Nephron (organoid): Measurements from ENCODE around the gene KHK.

Source experiments
- H3K27ac Mint-ChIP-seq, 3 experiments: 2 replicates each; pipeline ENCODE4 v1.8.0; 2020; ENCODE audit warnings: mixed read lengths in 3 of 3, mild to moderate bottlenecking in 2 of 3, moderate library complexity in 1 of 3
- H3K27me3 Mint-ChIP-seq: 2 replicates; pipeline ENCODE4 v1.8.0; 2021; ENCODE audit warnings: low read depth, mild to moderate bottlenecking, moderate library complexity, mixed read lengths
- H3K36me3 Mint-ChIP-seq: 2 replicates; pipeline ENCODE4 v1.8.0; 2020; ENCODE audit warnings: low read depth, mixed read lengths
- H3K4me1 Mint-ChIP-seq: 2 replicates; pipeline ENCODE4 v1.8.0; 2020; ENCODE audit warnings: mixed read lengths
- H3K4me3 Mint-ChIP-seq, 3 experiments: 2 replicates each; pipeline ENCODE4 v1.8.0; 2020; ENCODE audit warnings: mild to moderate bottlenecking in 3 of 3, mixed read lengths in 3 of 3, moderate library complexity in 2 of 3
- H3K9me3 Mint-ChIP-seq: 2 replicates; pipeline ENCODE4 v1.8.0; 2020; ENCODE audit warnings: mixed read lengths
- CTCF ChIP-seq, 3 experiments: fragments of 200-600 bp; sonication (generic); IDR thresholded peaks; one replicate each; pipeline ENCODE4 v1.5.0; 2021; ENCODE audit warnings: antibody characterized with exemption in 3 of 3; ENCODE audit not compliant: unreplicated experiment in 3 of 3

KHK gene

GRCh38 chr2:27077231-27077630 is 9.3 kb upstream of the KHK start:
- Mint-ChIP-seq H3K4me3 (peak overlapping the region; percentile 42 to 72 (median 65)), H3K4me1 (peaks cover 76% of the 10 kb centered on the region), H3K27ac (peak overlapping the region; percentile 91 to 99 (median 98)), H3K27me3 (peaks cover 3% of the 10 kb centered on the region), H3K36me3 (peaks cover 7% of the 10 kb centered on the region), H3K9me3 (no peaks in the 10 kb centered on the region)
- TF ChIP-seq CTCF (IDR thresholded peaks at IDR 0.05; ENCODE audit: unreplicated experiment in 3 of 3): no peak

DNA sequence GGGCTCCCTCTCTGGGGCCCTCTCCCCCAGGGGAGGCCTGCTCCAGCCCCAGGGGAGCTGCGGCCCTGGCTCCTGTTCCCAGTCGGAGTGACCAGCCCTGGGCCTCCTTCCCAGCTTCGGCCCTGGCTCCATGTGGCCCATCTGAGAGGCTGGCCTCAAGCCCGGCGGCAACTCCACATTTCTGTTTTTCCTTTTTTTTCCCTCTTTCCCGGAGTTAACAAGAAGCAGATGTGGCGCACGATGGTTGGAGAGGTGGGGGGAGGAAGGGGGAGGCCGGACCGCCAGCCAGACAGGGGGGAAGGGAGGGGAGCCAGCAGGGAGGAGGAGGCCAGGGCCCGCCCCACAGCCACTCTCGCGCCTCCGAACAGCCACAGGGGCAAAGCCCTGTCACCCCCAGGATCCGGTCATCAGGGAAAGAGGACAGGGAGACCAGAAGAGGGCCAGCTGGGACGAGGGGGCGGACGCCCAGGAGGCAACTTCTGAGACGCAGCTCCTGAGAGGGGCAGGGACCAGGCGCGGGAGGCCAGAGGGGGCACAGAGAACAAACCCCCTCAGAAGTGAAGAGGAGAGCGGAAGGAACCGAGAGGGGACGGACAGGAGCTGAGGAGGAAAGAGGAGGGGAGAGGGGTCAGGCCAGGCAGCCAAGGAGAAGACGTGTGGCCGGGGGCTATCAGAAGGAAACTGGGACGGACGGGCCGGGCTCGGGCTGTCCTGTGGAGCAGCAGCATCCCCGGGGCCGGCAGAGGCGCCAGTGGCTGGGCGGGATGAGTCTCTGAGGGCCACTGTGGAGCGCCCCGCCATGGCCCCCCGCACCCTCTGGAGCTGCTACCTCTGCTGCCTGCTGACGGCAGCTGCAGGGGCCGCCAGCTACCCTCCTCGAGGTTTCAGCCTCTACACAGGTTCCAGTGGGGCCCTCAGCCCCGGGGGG is 8.0 kb upstream of the KHK start, which contains the start of gene EMILIN1:
Gene EMILIN1 (plus strand): TSS at position 349 of the 928 bp plus-strand sequence. CDS start 451 bp downstream, at position 800.
- Mint-ChIP-seq H3K4me1 (peaks cover 70% of the 10 kb centered on the region), H3K27ac (peak within 1 kb of the TSS; percentile 91 to 99 (median 98)), H3K4me3 (peak within 1 kb of the TSS; percentile 85 to 95 (median 93)), H3K9me3 (no peaks in the 10 kb centered on the region), H3K27me3 (peaks cover 3% of the 10 kb centered on the region), H3K36me3 (peaks cover 7% of the 10 kb centered on the region)
- TF ChIP-seq CTCF (IDR thresholded peaks at IDR 0.05; ENCODE audit: unreplicated experiment in 3 of 3): no peak

- Mint-ChIP-seq H3K27ac (peak overlapping the region; percentile 82 to 93 (median 92)), H3K27me3 (peaks cover 3% of the 10 kb centered on the region), H3K4me1 (peaks cover 72% of the 10 kb centered on the region), H3K4me3 (peak overlapping the region; percentile 85 to 95 (median 93)), H3K9me3 (no peaks in the 10 kb centered on the region), H3K36me3 (peaks cover 7% of the 10 kb centered on the region)
- no peak for TF ChIP-seq CTCF (IDR thresholded peaks at IDR 0.05; ENCODE audit: unreplicated experiment in 3 of 3)
Measured at GRCh38 chr2:27079233-27080139, 7.1 kb upstream of the KHK start.

DNA sequence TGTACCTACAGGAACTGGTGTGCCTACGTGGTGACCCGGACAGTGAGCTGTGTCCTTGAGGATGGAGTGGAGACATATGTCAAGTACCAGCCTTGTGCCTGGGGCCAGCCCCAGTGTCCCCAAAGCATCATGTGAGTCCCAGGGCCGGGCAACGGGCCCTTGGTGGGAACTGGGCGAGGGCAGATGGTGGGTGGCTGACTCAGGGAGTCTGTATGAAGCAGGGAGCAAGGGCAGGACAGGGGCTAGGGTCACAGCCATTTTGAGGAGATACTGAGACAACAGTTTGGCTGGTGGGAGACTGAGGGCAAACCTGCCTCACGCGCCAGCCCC is 6.5 kb upstream of the KHK start:
- peaks cover 7% of the 10 kb centered on the region for H3K36me3 Mint-ChIP-seq
- no peaks in the 10 kb centered on the region for H3K9me3 Mint-ChIP-seq
- H3K4me1 Mint-ChIP-seq: peaks cover 72% of the 10 kb centered on the region
- H3K27ac Mint-ChIP-seq: peak overlapping the region; percentile 82 to 93 (median 92)
- no peak for TF ChIP-seq CTCF (IDR thresholded peaks at IDR 0.05; ENCODE audit: unreplicated experiment in 3 of 3)
- H3K4me3 Mint-ChIP-seq: peak overlapping the region; percentile 85 to 95 (median 93)
- peaks cover 3% of the 10 kb centered on the region for H3K27me3 Mint-ChIP-seq

- no peaks in the 10 kb centered on the region for H3K9me3 Mint-ChIP-seq
- H3K27me3 Mint-ChIP-seq: peaks cover 3% of the 10 kb centered on the region
- no peak for TF ChIP-seq CTCF (IDR thresholded peaks at IDR 0.05; ENCODE audit: unreplicated experiment in 3 of 3)
- H3K36me3 Mint-ChIP-seq: peaks cover 7% of the 10 kb centered on the region
- peak overlapping the region; percentile 85 to 95 (median 93) for H3K4me3 Mint-ChIP-seq
- peaks cover 72% of the 10 kb centered on the region for H3K4me1 Mint-ChIP-seq
- peak overlapping the region; percentile 92 to 93 (median 93) for H3K27ac Mint-ChIP-seq
Measured at GRCh38 chr2:27080603-27080936, 6.0 kb upstream of the KHK start.
